DMS53 treated with DMSO at 0.1 percent for 48 hours (cell line): ENCODE data around the gene FTO.

Source experiments
- DNase-seq: peaks from one replicate; lab custom pipeline; 2025; ENCODE audit not compliant: unreplicated experiment; lab: John Stamatoyannopoulos, UW

The FTO gene

DNA sequence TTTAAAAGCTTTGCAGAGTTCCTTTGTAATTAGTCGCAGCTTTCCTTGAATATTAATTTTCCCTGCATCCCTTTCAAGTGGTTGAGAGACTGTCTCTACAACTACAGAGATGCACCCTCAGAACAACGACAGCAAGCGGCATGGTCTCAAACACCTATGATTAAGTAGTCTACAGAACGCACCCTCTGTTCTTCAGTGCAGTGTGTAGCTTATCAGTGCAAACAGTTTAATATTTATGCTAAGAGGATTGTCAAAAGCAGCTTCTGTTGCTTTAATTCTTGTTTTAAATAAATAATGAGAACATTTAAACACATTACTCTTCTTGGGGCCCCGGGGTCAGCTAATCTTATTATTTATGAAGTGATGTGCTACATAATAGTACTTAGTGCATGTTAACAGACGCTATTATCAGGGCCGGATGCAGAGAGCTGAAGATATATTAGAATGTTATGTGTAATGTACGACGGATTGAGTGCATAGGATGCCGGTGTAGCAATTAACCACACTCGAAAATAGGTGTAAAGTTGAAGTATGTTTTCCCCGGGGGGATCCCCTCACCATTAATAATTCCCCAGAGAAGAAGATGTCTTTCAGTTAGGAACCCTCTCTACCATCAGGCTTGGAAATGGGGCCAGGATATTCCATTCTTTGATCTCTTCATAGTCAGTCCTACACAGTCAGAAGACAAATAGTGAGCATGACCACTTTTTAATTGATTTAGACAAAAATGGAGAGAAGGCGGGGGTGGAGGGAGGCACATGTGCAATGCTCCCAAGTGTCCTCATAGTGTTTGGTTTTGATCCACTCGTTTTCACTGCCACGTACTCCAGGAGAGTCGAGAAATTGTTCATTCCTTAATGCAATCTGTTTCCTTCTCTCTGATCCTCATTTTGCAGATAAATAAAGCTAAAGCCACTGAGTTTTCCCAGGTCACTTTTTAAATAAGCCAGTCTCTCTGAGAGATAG is 406.3 kb downstream of the FTO start:
- no peak for DNase-seq

DNA sequence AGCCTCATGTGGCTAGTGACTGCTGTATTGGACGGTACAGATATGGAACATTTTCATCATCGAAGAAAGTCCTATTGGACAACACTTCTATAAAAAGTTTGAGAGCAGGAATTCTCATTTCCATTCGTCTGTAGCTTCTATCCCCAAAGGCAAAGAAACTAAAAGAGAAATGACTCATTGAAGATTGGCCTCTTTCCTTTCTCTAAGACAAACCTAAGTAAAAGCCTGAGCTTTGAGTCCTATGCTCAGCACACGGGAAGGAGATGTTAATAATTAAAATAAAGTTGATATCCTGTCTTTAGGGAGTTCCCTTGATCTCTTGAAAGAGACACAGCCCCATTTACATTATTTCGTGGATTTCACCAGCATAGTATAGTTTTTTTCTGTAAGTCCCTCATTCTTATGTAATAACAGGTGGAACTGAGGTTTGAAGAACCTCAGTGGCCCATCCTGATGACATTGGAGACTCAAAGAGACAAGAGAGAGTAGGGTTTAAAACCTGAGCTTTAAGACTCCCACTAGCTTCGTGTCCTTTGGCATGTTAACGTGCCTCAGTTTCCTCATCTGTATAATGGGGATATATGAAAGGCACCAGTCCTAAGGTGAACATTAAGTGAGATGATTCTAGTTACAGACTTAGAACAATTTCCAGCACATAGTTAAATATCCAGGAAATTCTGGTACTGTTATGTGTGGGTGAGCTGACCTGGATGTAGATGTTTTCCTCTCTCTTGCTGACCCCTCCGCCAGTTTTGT is 408.7 kb downstream of the FTO start:
- DNase-seq: no peak

DNA sequence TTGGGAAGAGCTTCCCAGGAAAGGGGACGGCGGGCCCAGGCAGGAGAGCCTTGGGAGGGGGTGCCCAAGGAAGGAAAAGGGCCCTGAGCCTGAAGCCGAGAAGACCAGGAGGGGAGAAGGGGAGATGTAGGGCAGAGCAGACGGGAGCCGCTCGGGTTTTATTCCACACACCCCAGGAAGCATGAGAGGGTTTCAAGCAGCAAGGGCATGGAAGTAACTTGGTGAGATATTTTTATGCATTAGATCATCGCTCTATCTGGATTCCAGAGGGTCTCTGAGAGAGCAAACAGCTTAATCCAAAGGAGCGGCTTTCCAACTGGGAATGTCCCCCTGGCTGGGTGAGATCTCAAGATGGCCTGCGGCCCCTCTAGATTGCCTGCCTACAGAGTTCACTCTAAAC is 411.6 kb downstream of the FTO start:
- no peak for DNase-seq

DNA sequence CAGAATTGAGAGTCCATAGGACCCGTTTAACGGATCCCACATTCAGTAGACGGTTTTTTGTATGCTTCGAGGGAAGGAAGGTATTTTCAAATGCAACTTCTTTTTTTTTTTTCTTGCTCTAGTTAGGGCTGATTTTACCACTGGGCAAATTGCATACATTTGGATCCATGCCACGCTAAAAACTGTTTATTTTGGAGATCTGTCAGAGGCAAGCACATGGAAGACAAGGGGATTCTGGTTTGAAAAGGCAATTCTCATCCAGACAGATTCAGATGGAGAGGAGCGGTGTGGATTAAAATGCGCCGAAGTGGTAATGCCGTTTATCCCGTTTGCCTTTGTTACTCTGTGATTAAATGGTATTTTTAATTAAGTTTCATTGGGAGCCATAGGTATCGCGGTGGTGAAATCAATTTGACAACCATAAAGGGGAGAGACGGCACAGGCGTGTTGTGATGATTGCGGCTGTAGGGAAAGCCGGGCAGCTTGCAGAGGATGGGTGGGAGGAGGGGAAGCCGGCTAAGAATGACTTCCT is 412.2 kb downstream of the FTO start:
- no peak for DNase-seq

DNA sequence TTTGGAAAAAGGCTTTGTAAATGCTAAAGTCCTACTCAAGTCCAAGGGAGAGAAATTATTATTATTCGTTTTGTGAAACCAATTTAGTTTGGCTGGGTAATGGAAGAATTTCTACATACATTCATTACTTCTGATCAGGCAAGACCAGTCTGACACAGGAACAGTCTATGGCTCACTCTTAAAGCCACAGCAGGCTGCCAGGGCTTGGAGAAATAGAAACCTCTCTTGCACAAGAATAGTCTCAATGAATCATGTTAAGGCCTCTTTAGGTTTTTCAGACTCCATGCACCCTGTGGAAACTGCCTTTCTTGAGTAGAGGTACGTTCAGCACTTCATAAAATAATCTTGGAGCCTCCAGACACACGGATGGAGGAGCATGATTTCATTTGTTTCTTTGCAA is 414.9 kb downstream of the FTO start:
- DNase-seq: no peak

DNA sequence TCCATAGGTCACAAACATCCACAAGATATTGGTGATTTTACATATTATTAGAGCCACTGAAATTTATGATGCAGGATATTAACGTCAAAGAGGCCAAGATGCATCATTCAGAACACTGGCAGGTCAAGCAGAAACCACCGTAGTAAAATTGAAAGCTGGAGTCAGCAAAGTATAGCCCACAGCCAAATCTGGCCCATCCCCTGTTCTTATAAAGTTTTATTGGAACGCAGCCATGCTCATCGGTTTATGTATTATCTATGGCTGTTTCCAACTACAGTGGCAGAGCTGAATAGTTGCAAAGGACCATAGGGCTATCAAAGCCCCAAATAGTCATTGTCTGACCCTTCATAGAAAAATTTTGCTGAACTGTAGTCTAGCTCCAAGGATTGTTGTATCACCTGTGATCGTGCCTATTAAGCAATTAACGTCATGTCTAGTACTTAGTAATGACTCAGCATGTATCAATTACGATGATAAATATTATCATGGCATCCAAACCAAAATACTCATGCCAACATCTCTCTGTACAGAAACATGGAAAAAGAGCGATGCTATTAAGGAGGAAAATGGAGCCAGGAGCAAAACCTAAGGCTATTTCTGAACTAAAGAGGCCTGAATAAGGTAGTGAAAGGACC is 417.0 kb downstream of the FTO start:
- DNase-seq: no peak

DNA sequence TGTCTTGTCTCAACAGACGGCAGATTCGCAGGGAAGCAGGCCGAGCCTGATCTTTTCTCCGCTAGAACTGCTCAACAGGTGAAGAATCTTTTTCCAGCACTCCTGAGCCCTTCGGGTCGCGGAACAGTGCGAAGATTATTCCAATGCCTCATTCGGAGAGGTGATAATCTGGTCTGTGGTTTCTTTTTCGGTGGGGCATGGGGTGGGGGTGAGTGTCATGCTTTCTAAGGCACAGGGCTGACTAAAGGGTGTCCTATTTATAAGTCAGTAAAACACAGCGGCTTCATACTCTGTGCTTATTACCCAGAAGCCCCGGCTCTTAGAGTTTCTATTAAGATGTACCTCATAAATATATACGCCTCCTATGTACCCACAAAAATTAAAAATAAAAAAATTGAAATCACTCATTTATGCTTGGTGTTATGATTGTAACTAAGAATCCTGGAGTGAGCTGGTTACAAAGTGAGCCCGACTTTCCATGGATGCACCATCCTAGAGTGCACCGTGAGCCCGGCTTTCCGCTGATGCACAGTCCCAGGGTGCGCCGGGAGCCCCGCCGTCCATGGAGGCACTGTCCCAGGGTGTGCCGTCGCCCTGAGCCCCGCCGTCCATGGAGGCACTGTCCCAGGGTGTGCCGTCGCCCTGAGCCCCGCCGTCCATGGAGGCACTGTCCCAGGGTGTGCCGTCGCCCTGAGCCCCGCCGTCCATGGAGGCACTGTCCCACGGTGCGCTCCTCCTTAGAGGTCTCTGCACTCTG is 417.8 kb downstream of the FTO start:
- no peak for DNase-seq

DNA sequence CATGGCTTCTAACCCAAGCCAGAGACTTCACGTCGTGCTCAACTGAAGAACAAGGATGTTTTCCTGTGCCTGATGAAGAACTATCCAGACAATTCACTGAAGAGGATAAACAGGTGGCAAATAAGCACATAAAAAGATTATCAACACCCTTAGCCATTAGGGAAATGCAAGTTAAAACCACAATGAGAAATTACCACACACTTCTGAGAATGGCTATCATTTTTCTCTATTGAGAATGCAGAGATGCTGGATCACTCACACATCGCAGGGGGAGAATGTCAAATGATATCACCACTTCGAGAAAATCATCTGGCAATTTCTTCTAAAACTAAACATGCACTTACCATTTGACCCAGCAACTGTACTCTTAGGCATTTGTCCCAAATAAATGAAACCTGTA is 419.8 kb downstream of the FTO start:
- DNase-seq: no peak

DNA sequence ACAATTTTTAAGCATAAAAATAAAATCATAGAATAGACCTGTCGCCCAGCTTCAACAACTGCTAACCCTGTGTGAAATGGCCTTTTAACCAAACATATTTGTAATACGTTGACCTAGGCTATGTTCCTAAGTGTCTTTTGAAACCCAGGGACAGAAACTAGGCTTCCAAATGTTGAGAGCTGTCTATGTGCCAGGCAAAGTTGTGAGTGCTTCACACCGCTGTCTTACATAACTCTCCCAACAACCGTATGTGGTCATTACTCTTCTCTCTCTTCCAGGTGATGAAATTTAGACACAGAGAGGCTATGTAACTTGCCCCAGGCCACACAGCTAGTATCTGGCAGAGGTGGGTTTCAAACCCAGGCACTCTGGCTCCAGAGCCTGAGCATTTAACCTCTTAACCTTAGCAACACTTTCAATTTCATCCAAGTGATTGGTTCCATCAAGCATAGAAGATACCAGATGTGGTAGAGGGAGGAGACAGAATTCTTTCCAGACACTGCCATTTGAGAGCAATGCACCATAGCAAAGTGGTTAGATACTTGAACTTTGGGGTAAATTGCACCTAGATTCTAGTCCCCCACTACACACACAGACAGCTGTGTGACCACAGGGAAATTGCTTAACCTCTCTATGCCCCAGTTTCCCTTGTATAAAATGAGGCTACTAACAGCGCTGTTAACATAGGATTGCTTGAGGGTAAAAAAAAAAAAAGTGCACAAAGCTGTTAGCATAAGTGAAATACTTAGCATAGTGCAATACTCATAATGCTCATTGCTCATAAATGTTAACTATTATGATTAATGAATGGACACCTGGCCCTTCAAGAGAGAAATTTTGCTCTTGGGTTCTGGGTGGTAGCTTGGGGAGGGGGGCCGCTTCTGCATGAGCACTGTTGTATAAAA is 422.0 kb downstream of the FTO start:
- no peak for DNase-seq

DNA sequence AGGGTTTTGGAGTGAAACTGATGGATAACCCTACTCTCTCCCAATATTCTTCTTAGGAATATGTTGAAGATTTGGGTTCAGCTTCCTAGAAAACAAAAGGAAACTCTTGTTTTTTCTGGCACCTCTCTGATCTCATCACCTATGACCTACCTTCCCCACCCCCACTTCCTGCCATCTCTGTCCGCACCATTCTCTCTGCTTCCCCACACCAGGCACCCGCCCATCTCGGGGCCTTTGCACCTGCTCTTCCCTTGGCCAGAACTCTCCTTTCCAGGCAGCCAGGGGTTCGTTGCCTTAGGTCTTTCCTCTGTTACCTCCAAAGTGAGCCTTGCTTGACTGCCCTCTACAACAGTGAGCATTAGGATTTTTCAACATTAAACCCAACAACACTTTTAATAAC is 423.0 kb downstream of the FTO start:
- DNase-seq: no peak

DNA sequence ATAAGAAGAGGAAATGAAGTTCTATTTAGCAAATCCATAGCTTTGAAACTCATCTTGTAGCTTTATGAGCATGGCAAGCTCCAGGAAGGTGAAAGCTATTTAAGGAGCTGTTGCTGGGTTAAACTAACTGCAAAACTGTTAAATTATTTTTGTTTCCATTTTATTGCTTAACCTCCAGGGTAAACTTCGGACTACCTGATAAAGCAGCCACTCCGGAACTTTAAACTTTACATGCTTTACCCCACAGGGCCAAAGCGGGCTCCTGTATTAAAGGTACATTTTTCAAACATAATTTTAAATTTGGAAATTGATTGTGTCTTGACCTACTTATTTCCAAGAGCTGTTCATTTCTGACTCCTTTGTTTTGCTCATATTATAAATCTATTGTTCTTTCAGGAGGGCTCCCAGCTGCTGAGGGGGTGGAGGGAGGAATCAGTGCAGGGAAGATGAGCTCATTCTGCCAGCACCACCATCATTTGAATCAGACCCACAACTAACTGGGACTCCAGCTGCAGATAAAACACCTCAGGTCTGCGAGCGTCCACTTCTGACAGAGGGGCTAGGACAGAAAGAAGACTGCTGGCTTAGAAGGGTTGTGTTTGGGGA is 424.8 kb downstream of the FTO start:
- DNase-seq: no peak

DNA sequence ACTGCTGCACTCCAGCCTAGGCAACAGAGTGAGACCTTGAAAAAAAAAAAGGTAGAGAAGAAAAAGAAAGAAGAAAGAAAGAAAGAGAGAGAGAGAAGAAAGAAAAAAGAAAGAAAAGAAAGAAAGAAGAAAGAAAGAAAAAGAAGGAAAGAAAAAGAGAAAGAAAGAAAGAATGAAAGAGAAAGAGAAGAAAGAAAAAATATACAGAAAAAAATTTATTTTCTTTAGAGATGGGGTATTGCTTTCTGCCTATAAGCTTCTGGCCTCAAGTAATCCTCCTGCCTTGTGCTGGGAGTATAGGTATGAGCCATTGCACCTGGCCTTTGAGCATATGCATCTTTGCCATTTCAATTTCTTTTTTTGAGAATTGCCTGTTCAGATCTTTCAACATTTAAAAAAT is 425.9 kb downstream of the FTO start:
- no peak for DNase-seq

DNA sequence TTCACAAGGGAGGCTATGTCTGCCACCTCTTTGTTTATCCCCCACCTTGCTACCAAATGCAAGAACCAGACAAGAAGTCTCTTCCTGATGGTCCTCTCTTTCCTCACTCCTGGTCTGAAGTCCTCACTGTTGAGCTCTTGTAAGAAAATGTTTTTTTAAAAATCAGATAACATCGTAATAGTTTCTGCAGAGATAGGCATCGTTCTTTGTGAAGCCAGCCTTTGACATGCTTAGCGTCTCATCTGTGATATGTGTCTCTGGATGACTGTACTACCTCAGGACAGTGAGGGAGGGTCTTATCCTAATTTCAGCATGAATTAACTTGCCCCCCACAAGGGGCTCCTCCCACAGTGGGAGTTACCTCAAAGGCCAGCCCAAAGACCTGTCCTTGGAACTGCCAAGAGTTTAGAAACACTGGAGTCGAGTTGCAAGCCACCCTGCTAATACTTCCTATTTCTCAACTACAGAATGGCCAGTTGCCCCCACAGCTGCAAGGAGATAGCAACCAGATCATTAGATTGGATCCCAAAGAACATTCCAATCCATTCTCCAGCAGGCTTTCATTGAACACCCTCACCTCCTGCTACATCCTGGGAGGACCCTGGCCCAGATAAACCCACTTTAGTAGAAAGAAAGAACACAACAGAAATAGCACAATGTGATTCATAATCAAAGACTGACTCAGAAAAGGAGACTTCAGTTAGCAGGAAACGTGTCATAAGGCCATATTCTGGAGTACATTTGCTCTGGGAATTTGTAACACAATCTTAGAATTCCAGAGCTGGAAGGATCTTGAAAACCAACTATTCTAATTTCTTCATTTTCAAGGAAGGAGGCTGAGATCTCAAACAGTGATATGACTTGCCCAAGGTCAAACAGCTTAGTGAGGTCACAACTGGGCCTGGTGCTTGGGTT is 431.7 kb downstream of the FTO start:
- DNase-seq: no peak

DNA sequence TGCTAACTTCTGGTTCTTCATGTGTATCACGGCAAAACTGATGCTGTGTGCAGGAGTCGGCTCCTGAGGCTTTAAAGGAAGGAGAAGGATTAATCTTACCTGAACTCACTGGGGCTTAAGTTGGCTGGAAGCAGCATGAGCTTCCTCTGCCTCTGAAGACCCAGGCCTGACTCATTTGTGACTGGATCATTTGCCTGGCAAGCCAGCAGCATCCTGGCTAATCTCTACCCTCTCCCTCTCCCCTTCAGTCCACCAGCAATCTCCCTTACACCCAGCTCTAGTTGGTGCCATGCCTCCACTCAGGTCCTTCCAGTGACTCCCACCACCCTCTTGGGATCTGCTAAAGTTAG is 432.3 kb downstream of the FTO start:
- no peak for DNase-seq

DNA sequence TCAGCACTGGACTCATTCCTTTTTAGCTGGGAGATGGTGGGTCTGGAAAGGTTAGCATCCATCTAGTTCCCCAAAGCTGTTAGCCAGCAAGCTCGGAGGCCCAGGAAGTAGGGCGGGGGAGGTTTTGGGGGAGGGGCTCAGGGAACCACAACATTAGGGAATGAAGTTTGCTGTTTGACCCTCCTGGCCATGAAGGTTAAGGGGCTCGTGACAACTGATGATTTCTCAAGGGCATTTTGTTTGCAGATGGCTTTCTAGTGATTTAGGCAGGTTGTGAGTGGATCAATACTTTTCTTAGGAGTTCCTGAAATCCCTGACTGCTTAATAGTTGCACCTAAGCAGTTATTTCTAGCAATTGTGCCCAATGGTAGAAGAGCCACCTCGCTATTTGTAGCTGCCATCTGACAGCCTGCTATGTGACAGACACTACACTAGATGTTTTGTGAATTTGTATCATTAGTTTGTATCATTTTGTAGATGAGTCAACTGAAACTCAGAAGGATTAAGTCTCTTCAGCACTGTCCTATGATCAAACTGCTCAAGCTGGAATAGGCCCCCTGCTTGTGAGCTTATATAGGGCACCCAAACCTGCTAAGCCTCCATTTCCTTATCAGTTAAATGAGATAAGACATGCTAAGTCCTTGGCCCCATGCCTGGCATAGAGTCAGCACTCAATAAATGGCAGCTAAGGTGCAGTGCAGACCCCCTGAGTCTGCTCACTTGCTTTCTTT is 436.3 kb downstream of the FTO start:
- DNase-seq: no peak

DNA sequence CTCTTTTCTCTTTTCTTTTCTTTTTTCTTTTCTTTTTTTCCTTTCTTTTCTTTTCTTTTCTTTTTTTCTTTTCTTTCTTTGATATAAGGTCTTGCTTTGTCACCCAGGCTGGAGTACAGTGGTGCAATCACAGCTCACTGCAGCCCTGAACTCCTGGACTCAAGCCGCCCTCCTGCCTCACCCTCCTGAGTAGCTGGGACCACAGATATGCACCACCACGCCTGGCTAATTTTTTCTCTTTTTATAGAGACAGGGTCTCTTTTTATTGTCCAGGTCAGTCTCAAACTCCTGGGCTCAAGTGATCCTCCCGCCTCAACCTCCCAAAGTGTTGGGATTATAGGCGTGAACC is 436.8 kb downstream of the FTO start:
- no peak for DNase-seq

DNA sequence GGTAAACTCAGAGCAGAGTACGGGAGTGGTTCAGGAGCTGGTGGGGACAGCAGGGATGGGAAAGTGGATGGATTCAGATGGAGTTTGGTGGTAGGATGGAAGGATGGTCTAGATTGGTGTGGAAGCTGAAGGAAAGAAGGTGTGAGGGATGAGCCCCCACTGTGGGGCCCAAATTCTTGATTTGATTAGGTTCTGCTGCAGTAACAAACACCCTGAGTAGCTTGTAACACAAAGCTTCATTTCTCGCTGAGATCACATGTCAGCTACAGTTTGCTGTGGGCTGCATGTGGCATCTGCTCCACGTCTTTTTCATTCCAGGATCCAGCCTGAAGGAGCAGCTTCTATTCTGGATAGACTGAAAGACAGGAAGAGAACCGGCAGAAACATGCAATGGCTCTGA is 438.8 kb downstream of the FTO start:
- no peak for DNase-seq

DNA sequence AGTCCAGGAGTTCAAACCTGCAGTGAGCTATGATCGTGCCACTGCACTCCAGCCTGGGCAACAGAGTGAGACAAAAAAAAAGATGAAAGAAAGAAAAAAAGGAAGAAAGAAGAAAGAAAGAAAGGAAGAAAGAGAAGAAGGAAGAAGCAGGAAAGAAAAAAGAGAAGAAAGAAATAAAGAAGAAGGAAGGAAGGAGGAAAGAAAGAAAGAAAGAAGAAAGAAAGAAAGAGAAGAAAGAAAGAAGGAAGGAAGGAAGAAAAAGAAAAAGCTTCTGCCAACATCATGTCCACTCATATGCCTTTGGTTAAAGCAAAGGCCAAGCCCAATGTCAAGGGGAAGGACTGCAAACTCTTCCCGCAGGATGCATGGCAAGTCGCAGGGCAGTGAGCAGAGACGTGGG is 439.5 kb downstream of the FTO start:
- DNase-seq: no peak
